Lung microvascular endothelial cell (primary cell): ENCODE measurements around the gene EPB41L3. TPM values are rescaled to one million over a fixed set of nuclear protein-coding genes. Genes with fewer than 3 reads are reported as not detected.
"Not testable (repeated sequence)": the region's sequence is repeated elsewhere in the genome, so short reads cannot be mapped to it uniquely, and the experiment has no call there.

Source experiments
- DNase-seq, 2 donors: peaks; one replicate each; pipeline versions ENCODE4 v3.0.0 to v3.0.0-alpha.2; 2010; ENCODE audit warnings: low read depth in 2 of 2
- total RNA-seq: library from RNA; depleted of rRNA; stranded (reverse); fragments of >200 nt; gene quantifications from 2 replicates; pipeline ENCODE4 v1.2.1, GENCODE V29; 2014

Gene EPB41L3
- total RNA-seq, 1 donor from 2014 or later, result 17.3 TPM

DNA sequence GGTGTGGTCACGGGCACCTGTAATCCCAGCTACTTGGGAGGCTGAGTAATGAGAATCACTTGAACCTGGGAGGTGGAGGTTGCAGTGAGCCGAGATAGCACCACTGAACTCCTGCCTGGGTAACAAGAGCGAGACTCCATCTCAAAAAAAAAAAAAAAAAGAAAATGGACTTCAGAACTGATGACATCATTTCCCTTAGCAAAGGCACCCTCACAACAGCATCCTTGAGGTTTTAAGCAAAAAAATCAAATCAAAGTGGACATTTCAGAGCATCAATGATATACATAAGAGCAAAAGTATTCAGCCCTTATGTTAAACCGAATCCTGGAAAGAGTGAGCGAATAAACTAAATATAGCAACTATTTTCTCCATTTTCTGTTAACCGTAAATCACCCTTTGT is 45.3 kb downstream of the EPB41L3 start:
- no peak for DNase-seq

DNA sequence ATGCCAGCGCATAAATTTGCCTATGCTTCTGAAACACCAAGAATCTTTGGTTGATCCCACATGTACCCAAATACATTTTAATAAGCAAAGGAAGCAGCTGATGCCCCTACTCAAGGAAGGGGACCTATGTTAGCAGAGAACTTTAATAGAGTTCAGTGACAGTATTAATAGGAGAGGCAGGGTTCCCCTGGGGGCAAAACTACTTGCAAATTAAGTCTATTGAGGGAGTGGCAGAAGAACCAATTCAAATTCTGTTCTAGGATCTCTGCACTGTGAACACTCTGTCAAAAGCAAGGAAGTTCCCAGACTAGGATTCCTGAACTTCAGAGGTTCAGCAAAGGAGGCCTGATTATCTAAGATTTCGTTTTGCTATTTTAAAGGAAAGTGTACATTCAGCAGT is 47.5 kb downstream of the EPB41L3 start:
- DNase-seq, result no peak

DNA sequence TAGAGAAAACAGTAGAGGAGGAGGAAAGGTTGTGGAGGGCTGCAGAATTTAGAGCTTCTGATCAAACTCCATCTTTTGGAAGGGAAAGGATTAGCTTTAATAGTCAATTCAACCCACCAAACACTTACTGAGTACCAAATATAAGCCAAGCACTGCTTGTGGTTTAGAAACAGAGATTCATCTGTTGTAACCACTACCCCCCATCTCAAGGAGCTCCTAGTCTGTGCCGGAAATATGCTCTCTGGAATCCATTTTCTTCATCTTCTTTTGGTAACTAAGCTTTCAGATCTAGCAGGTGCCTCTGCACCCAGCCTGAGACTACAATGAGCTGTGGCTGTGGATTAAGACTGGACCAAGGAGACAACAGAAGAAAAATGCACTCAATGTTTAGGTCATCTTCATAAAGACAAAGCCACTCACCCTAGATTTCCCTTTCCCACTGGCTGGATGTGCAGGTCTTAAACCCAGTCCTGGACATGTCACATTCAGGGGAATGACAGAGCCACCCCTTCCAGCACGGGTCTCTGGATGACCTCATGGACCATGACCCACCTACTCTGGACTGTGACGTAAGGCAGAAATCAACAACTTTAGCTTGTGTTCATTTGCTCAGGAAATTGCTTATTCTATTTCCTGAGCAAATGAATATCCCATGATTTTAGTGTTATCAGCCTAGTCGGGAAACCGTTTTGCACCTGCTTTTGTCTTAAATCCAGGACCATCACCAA is 52.9 kb downstream of the EPB41L3 start:
- DNase-seq, result peak in 1 of 2 donors; percentile 5

DNA sequence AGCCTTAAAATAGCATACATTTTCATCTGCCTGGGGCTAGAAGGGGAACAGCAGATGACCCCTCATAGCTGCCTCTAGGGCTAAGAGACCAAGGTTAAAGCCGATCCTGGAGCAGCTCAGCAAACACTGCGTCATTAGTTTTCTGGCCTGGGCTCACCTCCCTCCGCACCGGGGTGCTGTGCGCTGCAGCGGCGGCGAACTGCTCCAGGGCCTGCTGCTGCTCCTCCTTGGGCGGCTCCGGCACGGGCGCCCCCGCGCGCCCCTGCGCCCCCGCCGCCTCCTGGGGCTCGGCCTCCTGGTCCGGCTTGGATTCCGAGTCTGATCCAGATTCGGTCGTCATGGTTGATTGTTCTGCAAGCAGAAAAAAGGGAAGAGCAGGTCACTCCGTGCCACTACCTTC is 55.0 kb downstream of the EPB41L3 start:
- no peak for DNase-seq

DNA sequence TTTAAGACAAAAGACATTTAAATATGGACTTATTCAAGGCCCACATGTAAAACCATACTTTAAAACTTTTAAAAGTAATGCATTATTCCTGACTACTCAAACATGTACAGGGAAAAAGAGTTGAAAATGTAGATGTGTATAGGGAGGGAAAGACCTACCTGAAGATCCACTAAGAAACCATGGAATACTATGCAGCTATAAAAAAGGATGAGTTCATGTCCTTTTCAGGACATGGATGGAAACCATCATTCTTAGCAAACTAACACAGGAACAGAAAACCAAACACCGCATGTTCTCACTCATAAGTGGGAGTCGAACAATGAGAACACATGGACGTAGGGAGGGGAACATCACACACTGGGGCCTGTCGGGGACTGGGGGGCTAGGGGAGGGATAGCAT is 55.8 kb downstream of the EPB41L3 start:
- DNase-seq, result not testable (repeated sequence)

DNA sequence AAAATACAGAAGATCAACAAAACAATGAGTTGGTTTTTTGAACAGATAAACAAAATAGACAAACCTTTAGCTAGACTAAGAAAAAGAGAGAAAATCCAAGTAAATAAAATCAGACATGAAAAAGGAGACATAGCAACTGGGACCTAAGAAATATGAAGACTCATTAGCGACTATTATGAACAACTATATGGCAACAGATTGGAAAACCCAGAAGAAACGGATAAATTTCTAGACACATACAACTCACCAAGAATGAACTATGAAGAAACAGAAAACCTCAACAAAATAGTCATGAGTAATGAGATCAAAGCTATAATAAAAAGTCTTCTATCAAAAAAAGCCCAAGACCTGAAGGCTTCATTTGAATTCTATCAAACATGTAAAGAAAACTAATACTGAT is 59.3 kb downstream of the EPB41L3 start:
- DNase-seq, result no peak

DNA sequence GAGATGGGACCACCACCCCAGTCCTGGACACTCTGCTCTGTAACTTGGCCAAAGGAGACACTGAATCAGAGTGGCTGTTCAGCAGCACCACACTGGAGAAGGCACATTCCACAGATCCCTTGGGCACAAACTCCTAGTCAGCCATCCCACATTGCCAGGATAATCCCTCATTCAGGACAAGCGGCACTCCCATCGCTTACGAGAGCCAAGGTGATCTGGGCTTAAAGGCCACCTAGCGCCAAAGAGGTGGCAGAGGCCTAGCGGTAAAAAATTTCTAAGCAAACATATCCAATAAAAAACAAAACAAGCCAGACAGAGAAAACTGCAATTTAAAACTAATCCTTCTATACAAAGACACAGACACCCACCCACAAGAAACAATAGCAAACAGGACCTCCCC is 62.2 kb downstream of the EPB41L3 start:
- no peak for DNase-seq

DNA sequence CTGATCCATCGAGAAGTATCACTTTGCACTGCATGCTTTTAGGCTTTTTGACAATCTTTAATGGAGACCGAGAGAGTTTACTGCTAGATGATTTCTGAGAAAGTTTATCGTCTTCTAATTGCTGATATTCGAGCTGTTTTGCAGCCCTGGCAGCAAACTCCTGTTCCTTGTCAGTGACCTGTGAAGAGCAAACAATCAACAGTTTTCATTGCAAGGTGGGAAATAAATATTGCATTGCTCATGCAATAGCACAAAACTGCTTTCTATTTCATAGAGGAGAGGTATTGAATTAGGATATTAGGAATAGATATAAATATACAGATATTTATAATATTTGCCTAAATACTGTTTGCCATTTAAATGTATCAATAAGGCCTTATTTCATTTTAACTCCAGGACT is 65.5 kb downstream of the EPB41L3 start:
- DNase-seq, result no peak

DNA sequence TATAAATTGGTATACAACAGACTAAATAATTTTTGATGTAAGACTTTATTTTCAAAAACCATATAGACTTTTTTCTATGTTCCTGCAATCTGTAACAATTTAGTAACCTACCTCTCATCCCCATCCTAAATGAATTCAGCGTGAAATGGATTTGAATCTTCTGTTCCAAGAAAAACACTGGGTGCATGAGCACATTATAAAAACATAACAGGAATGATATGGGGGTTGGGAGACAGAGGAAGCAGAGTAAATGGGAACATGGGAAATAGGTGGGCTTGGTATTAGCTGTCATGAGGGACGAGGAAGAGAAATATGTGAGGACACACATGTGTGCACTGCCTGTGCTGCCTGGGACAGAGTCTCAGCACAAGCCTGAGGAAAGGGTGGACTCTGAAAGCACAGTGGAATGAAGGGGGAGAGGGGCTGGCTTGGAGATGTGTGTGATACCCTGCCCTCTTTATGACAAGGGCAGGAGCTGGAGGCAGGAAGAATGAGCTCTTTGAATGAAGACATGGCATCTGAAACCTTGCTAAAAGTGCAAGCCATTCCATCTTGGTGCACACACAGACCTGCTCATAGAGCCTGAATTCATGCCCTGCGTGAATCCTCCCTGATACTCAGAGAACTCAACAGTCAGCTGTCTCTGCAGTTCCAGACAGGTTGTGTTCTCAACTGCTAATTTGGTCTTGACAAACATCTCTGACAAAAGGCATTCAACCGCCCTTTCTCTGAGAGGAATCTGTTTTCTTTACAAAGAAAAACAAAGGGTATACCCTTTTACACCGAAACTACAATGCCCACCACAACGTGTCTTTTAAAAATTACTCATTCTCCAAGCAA is 66.6 kb downstream of the EPB41L3 start:
- peak in 1 of 2 donors; percentile 20 for DNase-seq

DNA sequence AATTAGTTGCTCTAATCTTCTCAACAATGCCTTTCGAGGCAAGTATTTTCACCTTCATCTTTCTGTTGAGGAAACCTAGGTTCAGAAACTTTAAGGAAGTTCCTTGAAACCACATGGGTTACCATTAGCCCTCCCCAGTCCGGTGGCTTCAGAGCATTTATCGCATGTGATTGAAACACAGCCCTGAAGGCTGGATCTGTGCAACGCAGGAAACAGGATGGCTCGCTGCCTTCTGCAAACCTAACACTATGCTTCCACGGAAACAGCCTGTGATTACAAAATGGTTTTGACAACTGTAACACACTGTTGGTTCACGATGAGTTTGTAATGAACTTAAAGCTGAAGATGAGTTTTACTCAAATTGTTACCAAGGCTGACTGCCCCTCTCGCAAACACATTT is 68.5 kb downstream of the EPB41L3 start:
- DNase-seq, result peak in 1 of 2 donors; percentile 55

DNA sequence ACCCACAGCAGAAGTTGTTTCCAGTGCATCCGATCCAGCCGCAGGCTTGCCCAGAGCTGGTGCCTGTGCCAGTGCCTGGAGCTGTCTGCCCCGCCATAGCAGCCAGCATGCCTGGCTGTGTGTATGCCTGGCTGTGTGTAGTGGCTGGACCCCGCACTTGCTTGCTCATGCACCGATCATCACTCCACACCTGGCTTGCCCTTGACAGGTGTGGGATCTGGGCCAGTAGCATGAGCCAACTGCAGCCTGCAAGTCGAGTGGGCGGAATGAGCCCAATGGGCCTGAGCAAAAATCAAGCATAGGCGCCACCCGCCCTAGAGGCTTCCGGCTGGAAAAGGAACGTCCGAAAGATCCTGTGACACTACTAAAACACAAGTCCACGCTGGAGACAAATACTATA is 74.5 kb downstream of the EPB41L3 start:
- no peak for DNase-seq

DNA sequence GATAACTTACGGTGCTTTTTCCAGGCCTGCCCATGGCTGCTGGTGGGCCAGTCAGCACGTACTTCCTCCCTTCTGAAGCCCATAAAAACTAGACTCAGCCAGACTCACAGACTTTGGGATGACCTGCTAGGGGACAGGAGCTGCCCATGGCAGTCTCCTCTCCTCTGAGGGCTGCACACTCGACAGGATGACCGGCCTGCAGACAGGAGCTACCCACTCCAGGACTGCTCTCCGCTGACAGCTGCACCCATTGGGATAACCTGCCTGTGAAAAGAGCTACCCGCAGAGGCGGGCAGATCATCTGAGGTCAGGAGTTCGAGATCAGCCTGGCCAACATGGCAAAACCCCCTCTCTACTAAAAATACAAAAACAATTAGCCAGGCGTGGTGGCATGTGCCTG is 75.4 kb downstream of the EPB41L3 start:
- no peak for DNase-seq

DNA sequence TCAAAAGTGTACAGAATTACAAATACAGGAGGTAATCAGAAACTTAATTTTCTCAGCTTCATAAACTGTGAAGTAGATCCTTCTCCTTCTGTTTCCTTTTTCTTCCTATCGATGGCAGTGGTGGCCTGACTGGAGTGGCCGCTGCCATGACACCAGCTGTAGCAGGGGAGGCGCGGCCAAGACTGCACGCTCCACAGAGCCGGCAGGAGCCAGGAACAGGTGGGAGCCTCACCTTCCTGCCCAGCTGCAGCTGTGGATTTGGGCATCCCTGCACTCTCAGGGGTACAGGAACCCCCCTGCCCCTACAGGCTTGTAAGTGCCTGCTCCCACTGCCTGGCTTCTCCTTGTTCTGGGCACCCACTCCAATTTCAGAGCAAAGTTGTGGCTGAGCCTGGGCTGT is 76.1 kb downstream of the EPB41L3 start:
- no peak for DNase-seq

DNA sequence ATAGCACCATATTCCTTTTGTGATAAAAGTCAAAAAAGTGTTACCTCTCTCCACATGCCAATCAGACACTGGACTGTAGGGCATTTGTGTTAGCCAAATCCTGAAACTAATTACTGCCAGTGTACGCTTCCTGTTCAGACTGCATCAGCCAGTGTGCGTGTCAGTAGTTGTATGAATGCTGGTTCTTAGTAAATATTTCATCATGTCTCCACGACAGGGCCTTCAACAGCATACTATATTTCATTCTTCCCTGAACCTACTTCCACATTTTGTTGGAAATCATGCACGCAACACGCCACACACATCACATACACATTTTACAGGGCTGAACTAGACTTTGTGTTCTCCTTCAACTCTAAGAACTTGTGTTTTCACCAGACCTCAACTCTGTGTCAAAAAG is 77.5 kb downstream of the EPB41L3 start:
- DNase-seq, result peak in 1 of 2 donors; percentile 9

DNA sequence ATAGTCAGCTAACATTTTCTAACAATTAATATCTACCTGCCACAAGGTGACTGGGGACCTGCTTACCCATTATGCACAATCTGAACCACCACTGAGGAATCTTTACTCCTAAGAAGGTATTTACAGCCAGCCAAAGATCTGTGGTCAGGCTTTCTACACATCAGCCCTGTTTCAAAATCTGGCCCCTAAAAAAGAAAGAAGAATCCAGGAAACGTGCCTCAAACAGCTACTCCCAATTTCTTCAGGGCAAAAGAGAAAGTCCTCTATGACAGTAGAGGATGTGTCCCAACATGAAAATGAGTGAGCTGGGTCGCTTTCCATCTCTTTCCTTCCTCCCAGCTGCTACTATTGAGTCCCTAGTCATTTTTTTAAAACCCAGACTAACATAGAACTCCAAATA is 79.5 kb downstream of the EPB41L3 start:
- no peak for DNase-seq

DNA sequence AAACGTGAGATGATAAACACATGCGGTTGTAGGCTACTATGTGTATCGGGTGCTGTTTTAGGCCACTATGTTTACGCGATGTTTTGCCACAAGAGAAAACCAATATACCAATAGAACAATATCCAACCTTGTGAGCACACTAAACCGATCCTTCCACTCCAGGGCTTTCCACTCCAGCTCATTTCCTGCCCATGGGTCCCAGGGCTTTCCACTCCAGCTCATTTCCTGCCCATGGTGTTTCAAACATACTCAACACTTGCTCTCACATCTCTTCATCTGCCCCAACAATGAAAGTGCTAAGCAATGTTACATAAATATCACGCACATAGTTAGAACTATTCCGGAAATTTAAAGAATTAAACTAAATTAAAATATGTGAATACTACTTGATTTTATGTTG is 80.0 kb downstream of the EPB41L3 start:
- DNase-seq, result peak; percentile 21 to 36

DNA sequence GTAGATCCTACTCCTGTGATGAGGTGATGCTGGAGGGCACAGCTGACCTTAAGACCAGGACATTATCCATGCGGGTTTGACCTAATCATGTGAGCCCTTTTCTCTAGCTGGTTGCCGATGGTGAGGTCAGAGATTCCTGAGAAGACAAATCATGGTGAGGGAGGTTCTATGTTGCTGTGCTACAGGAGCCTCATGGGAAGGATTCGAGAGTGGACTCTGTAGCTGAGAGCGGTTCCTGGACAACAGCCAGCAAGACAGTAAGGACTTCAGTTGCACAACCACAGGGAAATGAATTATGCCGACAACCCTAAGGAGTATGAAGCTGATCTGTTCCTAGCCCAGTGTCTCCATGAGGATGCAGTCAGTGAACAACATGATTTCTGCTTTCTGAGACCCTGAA is 80.4 kb downstream of the EPB41L3 start:
- peak in 1 of 2 donors; percentile 14 for DNase-seq

DNA sequence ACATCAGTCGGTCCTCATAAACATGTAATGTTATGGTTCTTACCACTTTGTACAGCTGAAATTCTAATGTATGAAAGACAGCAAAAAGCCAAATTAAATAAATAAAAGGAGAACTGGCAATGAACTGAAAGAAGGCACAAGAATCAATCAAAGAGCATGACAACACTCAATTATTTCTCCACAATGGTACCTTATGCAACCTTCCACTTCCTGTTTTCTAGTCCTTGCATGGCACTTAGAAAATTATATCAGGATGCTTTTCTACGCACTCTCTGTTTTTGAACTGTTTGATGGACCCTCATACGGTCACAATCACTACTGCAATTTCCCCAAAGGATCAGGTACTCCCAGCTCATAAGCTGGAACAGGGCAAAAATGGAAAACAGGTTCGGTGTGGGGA is 81.6 kb downstream of the EPB41L3 start:
- DNase-seq, result no peak

DNA sequence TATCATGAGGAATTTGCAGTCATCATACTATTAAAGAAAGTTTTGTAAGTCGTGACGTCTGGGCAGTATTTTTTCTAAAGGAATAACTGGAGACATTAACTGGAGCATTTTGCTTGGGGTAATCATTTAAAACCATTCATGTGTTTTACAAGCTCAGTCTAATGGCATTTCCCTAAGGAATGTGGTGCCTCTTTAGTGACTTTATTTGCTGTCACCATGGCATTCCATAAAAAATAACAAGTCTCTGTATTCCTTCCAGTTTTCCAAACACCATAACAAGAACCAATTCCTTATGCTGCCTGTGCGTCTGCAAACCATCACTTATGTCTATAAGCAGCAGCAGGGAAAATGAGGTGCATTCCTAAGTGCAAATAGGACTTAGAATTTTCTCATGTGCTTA is 82.8 kb downstream of the EPB41L3 start:
- DNase-seq, result no peak

DNA sequence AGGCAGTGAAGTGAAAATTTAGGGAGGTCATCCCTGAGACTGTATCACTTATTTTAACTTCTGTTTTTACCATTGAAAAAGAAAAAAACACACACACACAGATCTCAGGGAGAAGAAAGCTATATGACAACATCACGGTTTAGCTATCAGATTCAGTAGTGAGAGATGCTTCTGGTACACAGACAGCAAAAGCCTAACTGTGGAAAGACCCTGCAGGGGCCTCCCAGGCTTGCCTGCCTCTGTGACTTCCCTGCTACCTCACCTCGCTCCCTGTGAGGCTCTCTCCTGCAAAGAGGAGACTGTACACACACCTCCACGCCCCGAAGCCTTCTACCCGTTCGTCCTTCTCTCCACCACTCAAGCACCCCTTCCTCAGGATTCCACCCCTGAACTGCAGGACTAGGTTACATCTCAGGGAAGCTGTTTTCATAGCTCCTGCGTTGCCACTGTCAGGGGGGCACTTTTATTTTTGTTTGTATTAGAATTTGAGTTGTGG is 86.3 kb downstream of the EPB41L3 start:
- DNase-seq, result no peak

DNA sequence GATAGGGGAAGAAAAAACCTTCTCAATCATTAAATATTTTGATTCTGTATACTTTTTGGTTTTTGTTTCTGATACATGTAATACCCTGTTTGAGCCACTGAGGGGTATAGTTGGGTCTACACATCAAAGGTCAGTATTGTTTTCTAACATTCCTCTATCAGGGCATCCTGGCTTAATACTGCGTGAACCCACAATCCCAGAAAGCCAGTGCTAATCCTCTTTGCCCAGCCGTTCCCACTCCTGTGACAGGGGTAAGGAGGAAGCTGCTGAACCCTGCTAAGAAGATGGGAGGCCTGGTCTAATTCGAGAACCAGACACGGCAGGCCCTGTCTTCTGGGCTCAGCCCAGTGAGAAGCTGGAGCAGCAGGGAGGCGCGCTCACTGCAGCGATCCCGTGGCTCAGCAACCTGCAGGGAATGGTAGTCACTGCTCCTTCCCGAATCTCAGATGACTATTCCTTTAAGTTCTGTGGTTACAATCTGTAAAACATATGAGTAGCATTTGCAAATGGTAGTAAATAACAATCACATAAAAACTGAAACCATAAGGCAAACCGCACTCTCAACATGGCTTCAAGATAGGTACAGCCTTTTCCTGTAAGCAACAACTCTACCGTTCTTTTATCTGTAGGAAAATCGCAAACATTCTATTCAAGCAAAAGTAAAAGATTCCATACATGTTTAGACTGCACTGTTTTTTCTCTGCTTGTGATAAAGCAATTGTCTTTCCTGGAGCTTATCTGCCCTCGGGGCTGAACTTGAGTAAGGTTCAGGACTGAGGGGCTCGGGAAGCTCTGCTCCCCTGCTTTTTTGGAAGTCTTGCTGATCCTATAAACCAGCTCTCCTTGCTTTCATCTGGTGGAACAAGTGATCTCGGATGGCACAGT is 87.0 kb downstream of the EPB41L3 start:
- DNase-seq, result peak; percentile 5 to 44

DNA sequence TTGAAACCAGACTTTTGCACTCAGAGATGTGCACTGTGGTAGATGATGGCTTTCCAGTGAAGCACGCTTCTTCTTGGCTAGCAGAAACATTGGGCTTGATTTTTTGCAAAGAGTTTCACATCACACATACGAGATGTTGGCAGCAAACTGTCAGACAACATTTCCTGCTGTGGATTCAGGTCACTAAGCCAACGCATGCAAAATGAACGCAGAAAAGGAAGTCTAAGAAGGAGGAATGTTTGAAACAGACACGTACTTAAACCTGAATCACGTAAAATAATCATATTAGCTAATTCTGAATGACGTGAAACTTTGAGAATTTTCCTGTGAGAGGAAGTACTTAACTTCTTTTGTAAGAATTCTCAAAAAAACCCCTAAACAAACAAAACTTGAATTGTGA is 88.1 kb downstream of the EPB41L3 start:
- peak; percentile 50 to 51 for DNase-seq
